Left renal cortex interstitium (tissue), 4 donors: Measurements from ENCODE around the gene RPL7A. TPM values are rescaled to one million over a fixed set of nuclear protein-coding genes. Genes with fewer than 3 reads are reported as not detected.
A peak's percentile ranks its signal among the peaks of the same experiment; 100 is the strongest.

Source experiments
- DNase-seq, 4 donors: peaks; one replicate each; pipeline ENCODE4 v3.0.0-alpha.2; 2013; ENCODE audit warnings: low read depth in 4 of 4, low spot score in 2 of 4, missing footprints in 1 of 4
- polyA plus RNA-seq, 4 donors: library from polyadenylated mRNA; unstranded; fragments of 120-200 nt; gene quantifications; one replicate each; pipeline ENCODE4 v1.2.1, GENCODE V29; 2013; ENCODE audit not compliant: insufficient read length in 4 of 4

The RPL7A gene
- polyA plus RNA-seq, 4 donors: 2,281 to 2,842 (median 2,604) TPM

DNA sequence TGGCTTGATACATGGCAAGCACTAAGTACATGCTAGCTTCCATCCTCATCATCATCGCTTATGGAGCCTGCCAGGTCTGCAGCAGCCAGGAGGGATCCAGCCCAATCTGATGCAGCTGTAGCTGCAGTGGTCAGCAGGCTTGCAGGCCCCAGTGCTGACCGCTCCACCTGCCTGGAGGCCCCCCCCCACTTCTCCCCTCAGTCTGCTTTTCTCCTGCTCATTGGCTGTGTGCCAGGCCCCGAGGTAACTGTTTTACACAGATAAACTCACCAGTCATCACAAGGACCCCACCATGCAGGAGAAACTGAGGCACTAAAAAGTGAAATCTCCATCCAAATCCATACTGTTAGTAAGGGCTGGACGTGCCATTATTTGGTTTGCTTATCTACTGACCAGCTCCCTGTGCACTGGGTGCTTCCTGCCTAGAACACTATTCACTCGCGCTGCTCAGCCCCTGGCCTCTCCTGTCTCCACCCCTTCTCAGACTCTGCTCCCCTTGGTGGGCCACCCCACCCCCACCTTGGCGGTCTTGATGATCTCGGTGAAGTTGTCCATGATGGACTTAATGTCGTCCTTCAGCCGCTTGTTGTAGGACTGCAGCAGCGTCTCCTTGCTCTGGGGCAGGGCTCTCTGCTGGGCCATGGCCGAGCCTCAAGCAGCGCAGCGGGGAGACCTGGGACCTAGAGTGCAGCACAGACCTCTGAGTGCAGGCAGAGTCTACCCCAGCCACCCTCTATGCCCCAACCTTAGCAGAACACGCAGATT lies 1.8 kb upstream of the RPL7A start:
- DNase-seq: no peak

DNA sequence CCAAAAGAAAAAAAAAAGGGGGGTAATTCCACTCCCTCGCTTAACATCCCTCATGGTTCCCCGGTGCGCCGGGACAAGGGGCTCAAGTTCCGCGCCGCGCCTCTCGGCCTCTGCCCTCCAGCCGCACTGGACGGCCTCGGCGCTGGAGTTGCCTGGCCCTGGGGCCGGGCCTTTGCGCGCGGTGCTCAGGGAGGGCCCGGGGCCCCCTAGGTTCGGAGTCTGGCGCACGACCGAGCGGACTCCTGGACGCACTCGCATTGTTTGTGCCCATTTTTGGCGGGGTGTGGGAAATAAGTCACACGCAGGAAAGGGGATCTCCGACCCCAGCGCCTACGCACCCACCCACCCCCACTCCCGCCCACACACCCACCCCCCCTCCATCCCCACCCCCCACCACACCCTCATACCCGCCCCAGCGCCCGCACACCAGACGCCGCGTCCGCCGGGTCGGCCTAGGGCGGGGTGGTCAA lies 468 bp upstream of the RPL7A start:
- no peak for DNase-seq

DNA sequence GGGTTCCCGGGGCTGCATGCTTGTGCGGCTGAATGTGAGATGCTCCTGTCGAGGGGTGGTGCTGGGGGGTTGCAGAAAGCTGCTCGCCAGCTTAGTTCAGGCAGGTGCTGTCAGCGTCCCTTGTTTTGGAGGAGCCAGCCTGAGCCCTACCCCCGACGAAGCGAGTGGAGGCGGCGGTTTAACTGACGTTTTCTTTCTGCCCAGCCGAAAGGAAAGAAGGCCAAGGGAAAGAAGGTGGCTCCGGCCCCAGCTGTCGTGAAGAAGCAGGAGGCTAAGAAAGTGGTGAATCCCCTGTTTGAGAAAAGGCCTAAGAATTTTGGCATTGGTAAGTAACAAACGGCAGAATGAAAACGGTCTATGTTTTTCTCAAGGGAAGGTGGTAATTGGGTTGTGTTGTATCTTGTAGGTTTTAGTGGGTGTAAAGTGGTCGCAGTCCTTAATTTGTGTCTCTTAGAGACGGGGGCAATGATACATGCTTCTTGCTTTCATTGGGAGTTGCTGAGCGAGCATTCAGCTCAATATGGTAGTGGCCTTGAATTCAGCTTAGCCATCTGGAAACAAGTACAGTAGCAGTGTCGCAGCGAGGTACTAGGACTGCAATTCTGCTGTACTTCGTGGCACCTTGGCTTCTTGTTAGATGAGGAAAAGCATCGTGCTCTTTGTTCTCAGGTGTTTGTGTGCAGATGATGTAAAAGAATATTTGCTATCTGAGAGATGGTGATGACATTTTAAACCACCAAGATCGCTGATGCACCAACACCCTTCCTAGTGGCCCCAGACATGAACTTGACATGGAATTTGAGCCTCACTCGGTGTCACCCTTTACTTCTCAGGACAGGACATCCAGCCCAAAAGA lies 928 bp downstream of the RPL7A start:
- no peak for DNase-seq

DNA sequence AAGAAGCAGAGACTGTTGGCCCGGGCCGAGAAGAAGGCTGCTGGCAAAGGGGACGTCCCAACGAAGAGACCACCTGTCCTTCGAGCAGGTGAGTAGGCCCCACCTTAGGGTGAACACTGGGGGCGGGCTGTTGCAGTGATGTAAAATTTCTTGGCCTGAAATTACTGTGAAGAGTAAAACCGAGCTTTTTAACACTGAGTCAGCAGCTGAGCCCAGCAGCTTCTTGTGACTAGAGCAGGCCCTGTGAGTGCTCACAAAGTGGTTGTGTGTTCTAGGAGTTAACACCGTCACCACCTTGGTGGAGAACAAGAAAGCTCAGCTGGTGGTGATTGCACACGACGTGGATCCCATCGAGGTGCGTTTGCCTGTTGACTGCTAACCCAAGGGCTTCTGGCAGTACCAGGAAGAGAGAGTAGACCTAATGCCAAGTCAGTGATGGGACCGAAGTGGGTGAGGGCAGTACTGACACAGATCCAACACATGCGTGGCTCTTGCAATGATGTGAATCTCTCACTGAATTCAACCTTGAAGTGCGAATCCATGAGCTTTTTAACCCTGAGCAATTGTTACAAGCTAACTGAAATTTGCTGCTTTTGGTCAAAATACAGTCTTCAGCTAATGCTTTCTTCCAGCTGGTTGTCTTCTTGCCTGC lies 2.1 kb downstream of the RPL7A start:
- no peak for DNase-seq

DNA sequence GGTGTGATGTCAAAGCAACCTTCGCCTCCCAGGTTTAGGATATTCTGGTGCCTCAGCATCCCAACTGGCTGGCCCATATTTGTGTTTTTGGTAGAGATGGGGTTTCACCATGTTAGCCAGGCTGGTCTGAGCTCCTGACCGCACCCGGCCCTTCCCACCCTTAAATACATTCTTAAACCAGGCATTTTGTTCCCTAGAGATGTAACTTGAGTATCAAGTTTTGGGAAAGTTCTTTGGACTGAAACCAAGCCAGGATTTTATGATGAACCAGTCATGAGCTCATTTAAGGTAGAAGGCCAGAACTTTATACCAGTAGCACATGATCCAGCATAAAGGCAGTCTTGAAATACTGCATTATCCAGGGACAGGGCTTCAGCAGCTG lies 3.5 kb downstream of the RPL7A start:
- DNase-seq: no peak

DNA sequence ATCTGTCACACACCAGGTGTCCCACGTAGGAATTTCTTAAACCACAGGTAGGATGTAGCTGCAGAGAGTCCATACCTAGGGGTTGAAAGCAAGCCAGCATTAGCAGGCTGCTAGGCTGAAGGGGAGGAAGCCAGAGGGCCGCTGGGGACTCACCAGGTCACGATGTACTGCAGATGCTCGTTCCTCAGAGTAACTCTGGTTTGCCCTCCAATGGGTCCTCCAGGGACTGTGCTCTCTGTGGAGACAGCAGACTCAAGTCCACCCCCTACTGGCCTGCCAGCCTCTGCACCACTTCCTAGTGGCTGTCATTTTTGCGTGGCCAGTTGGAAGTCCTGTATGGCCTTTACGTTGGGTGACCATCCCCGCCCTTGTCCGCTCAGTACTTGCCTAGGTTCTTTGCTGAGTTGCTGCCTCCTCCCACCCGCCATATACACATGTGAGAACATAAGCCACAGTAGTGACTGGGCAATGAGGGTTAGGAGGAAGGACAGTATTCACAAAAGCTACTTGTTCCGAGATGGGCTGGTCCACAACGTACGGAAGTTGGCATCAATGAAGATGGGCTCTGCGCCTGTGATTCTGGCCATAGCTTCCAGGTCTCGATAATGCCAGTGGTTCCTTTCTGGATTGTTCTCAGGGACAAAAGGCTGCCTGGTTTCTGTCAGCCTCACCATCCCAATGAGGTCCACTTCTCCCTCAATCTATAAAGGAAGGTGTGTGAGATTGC lies 4.1 kb downstream of the RPL7A start:
- DNase-seq: no peak

DNA sequence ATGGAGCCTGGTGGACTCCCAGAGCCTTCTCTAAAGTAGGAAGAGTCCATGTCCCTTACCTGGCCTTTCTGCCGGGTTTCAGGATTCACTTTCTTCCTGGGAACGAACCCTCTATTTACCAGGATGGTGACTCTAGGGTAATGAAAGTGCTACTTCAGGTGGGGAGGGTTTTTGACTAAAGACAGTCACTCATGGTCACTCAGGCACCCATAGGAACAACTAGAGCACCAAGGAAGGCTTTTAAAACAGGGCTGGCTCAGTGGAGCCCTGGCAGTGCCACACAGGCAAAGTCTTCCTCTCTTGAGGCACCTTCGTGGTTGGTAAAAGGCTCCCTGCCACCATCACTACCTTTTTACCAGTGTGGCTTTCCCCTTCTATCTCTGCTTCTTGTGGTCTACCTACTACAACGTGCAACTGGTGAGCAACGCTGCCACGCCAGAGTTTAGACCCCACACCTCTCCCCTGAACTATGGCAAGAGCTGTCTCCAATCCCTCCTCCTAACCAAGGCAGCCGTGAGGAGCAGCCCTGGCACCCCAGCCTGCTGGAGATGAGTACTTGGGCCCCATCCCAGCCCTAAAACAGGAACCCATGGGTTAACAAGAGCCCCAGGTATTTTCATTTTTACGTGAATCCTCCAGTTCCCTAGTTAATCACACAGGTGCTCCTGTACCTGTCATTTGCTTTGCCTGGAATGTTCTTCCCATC lies 4.8 kb downstream of the RPL7A start:
- no peak for DNase-seq

DNA sequence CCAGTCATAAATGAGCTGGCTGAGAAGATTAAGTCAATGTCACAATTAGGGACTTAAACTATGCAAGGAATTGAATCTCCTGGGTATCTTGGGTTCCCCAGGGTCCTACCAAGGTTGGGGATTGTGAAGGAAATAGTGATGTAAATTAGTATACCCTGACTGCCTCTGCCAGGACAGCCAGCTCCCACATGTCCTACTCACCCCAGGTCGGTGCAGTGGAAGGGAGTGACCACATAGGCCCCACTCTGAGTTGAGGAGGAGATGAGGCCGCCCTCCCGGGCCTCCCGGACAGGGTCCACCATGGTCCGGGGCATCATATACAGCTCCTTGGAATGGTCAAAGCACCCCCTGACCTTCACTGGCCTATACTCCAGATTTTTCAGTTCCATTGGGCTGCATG lies 5.5 kb downstream of the RPL7A start:
- DNase-seq: no peak

DNA sequence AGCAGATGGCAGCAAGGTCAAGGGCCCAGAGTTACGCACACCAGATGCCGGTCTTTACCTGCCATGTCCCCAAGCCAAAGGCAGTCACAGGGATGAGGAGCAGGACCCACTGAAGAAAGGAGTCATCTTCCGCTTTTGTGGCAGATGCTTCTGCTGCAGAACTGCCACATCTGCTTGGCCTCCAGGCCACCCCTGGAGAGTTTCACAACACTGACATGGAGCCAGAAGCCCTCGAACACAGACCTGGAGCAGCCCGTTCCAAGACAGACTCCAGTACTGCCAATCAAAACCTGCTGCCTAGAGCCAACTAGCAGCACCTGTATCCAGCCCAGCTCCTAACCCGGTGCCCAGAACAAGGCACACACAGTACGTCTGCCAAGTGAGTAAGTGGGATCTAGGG lies 6.7 kb downstream of the RPL7A start:
- DNase-seq: no peak

DNA sequence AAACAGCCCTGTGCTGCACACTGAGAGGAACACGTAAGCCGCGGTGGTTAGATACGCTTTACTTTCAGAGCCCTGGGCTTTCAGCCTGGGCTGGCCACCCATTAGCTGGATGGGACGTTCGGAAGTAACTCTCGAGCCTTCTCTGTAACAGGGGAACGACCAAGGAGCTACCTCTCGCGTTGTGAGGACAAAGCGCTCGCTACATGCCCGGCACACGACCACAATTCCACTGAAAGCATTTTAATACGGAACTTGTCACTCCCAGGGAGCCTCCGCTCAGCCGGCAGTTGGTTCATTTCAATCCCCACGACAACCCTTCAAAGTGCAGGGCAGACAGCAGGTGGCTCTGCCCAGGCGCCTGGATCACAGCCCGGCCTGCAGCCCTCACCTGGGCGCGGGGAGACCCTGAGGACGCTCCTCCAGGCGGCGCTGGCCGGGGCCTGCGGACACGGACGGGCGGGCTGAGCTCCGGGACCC lies 7.9 kb downstream of the RPL7A start:
- no peak for DNase-seq

DNA sequence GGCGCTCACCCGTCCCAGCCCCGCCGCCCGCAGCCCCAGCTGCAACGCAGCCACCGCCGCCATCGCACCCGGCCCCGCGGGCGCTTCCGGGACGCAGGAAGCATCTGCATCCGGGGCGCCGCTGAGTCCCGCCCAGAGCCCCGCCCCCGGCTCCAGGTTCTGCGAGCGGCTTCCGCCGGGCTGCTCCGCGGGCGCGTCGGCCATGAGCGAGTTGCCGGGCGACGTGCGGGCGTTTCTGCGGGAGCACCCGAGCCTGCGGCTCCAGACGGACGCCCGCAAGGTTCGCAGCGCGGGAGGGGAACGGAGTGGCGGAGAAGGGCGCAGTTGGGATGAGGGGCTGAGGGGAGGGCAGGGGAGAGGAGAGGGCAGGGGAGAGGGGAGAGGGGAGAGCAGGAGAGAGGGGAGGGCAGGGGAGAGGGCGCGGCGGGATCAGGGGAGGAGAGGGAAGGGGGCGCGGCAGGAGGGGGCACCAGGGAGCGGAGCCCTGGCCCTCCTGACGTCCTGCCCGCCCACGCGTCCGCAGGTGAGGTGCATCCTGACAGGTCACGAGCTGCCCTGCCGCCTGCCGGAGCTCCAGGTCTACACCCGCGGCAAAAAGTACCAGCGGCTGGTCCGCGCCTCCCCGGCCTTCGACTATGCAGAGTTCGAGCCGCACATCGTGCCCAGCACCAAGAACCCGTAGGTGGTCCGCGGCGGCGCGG lies 8.5 kb downstream of the RPL7A start, which contains the start of the genes SURF1 and SURF2:
Gene SURF1, minus strand, starts transcription at position 97 of the 701 bp plus-strand sequence. Its CDS starts 34 bp downstream, at position 63.
Gene SURF2, plus strand, starts transcription at position 160 of the 701 bp plus-strand sequence. Its CDS starts 43 bp downstream, at position 203.
- peak in 1 of 4 donors; percentile 75 for DNase-seq

DNA sequence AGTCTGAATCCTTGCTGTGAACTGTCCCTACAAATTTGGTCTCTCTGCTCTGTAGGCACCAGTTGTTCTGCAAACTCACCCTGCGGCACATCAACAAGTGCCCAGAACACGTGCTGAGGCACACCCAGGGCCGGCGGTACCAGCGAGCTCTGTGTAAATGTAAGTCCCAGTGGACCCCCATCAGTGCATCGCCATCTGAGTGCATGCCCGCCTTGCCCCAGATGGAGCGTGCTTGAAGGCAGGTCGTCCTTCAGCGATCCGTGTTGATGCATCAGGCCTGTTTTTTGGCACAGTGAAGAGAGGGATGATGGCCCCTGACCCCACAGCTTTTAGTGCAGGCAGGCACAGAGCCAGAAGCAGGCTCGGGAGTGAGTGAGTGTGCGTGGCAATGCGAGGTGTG lies 9.6 kb downstream of the RPL7A start:
- DNase-seq: no peak

DNA sequence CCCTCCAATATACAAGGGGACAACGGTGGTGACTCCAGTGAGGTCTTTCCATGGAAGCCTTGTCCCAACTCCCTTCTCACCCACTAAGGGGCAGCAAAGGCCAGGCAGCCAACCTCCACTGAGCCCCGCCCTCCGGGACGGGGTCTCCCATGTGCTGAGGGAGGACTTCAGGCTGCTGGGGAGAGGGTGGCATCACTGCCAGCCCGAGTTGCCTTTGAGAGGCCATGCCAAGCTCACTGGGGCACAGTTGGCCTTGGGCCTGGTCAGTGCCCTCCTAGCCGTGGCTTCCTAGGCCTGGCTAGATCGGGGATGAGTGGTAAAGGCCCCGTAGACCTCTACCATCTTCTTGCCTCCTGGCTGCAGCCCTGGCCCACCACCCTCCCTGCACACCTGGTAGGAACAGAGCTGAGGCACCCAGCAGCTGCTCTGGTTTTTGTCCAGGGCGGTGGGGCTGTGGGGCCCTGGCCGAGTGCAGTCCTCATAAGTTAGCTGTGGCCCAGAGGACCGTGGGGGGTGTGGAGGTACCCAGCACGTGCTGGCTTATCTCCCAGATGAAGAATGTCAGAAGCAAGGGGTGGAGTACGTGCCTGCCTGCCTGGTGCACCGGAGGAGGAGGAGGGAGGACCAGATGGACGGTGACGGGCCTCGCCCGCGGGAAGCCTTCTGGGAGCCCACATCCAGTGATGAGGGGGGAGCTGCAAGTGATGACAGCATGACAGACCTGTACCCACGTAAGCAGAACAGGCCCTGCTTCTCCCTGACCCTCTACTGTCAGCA lies 11.6 kb downstream of the RPL7A start:
- no peak for DNase-seq

DNA sequence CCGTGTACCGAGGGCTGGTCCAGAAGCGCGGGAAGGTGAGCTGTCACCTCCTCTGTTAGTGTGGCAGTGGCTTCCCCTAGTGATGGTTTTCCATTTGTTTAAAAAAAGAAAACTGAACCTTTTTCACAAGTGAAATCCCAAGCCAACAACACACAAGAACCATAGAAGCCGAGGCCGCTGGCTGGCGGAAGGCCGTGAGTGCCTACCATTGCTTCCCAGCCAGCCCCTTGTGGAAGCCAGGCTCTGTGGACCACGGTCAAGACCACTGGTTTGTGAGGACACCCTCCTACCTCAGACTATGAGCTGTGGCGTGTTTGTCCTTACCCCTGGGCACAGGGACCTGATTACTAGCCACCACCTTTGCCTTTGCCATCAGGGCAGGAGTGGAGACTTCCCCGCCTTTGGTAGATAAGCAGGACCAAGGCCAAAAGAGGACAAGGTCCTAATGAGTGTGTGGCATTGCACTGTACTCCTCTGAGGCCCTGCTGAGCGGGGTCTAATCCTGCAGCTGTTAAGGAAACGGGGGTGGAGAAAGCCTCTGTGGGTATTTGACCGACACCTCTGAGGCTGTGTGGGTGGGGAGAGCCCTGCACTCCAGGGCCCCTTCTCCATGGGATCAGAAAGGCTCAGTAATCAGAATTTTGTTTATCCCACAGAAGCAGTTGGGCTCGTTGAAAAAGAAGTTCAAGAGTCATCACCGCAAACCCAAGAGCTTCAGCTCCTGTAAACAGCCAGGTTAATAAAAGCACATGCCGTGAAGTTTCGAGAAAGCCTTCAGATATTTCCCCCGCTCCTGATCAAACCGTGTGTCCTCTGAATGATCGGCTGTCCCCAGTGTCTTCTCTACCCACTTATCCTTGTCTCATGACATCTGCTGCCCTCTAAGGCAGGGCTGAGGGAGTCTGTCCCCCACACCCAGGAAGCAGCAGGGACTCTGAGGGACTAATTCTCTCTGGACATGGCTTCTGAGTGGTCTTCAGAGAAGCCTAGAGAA lies 12.7 kb downstream of the RPL7A start:
- no peak for DNase-seq

DNA sequence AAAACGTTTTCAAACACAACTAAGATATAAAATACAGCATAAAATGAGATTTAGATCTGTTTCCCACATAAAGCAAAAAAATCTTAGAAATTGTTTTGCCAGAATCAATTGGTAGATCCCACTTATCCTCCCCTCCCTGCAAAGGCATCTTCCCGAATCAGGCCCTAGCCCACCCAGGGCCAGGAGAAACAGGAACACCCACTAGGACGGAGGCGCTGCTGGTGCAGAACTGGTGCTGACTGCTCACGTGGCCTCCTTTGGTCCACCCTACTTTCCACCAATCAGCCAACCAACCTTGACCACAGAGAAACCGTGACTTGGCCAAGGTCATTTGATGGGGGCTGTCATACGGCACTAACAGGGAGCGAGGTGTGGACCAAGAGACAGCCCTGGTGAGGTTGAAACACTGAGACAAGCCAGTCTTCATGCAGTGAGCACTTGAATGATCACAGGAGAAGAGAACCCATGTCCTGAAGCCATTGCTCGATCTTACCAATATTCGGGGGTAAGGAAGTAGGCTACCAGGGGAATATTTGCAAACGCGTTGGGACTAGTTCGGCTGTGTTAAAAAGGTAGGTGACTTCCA lies 13.6 kb downstream of the RPL7A start:
- no peak for DNase-seq

DNA sequence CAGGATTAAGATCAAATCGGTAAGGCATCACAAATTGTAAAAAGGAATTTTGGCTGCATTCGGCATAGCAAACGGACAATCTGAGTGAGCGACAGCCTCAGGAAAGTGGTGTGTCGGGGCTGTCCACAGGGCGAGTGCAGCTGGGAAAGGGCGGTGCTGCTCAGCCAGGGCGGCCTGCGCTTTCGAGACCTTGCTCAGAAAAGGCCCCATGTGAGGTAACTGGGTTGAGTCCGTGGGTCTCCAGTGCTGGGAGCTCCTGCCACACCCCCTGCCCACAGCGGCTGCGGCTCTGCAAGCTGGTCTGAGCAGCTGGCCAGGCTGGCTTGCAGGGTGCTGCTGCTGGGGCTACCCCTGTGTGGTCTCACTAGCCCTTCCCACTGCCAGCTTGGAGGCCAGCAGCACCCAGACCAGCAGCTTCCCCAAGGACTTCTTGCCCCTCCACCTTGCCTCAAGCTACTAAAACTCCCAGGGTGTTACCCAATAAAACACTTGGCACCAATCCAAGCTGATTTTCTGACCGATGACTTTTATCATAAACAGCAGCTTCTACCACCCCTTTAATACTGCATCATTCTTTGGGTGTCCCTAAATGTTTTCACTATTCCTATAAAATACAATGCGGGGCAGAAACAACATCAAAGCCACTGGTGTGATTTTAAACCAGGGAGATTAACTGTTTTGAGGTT lies 14.5 kb downstream of the RPL7A start:
- DNase-seq: no peak
